ENCODE measurements around the gene GALNT10. TPM values are rescaled to one million over a fixed set of nuclear protein-coding genes. Genes with fewer than 3 reads are reported as not detected.

GALNT10 gene
- total and polyA plus RNA-seq, 3 donors from 2014 or later: 15.7 to 19.3 (median 17.2) TPM

- H3K4me3 ChIP-seq: no peak overlapping the region
- H3K4me1 ChIP-seq: peaks cover 4% of the 10 kb centered on the region
- H3K9me3 ChIP-seq: no peaks in the 10 kb centered on the region
- intact Hi-C loops (cut with DNase I; ENCODE audit: low total_unique reads): no loop called here
- no peaks in the 10 kb centered on the region for H3K36me3 ChIP-seq (ENCODE audit: low read depth, missing control alignments)
- H3K27ac ChIP-seq: no peak overlapping the region
- TF ChIP-seq, protein P1, sequence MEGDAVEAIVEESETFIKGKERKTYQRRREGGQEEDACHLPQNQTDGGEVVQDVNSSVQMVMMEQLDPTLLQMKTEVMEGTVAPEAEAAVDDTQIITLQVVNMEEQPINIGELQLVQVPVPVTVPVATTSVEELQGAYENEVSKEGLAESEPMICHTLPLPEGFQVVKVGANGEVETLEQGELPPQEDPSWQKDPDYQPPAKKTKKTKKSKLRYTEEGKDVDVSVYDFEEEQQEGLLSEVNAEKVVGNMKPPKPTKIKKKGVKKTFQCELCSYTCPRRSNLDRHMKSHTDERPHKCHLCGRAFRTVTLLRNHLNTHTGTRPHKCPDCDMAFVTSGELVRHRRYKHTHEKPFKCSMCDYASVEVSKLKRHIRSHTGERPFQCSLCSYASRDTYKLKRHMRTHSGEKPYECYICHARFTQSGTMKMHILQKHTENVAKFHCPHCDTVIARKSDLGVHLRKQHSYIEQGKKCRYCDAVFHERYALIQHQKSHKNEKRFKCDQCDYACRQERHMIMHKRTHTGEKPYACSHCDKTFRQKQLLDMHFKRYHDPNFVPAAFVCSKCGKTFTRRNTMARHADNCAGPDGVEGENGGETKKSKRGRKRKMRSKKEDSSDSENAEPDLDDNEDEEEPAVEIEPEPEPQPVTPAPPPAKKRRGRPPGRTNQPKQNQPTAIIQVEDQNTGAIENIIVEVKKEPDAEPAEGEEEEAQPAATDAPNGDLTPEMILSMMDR (IDR thresholded peaks at IDR 0.05): no peak
- no peak for TF ChIP-seq POLR2A (IDR thresholded peaks at IDR 0.05)
- no peak for DNase-seq
- H3K27me3 ChIP-seq: no peaks in the 10 kb centered on the region
Observed at GRCh38 chr5:154159343-154159742, 31.2 kb upstream of the GALNT10 start.

- no peak for TF ChIP-seq POLR2A (IDR thresholded peaks at IDR 0.05)
- TF ChIP-seq, protein P1 (IDR thresholded peaks at IDR 0.05): no peak
- Histone ChIP-seq H3K36me3 (ENCODE audit: low read depth, missing control alignments) (no peaks in the 10 kb centered on the region), H3K27ac (no peak overlapping the region), H3K27me3 (no peaks in the 10 kb centered on the region), H3K4me1 (peaks cover 4% of the 10 kb centered on the region), H3K4me3 (no peak overlapping the region), H3K9me3 (no peaks in the 10 kb centered on the region)
- intact Hi-C loops (cut with DNase I; ENCODE audit: low total_unique reads): no loop called here
- 48 to 59% methylated on average over 5 to 6 of the region's 6 CpGs for WGBS, 2 donors
- DNase-seq: peak; percentile 54
Observed at GRCh38 chr5:154162539-154163151, 27.9 kb upstream of the GALNT10 start.

DNA sequence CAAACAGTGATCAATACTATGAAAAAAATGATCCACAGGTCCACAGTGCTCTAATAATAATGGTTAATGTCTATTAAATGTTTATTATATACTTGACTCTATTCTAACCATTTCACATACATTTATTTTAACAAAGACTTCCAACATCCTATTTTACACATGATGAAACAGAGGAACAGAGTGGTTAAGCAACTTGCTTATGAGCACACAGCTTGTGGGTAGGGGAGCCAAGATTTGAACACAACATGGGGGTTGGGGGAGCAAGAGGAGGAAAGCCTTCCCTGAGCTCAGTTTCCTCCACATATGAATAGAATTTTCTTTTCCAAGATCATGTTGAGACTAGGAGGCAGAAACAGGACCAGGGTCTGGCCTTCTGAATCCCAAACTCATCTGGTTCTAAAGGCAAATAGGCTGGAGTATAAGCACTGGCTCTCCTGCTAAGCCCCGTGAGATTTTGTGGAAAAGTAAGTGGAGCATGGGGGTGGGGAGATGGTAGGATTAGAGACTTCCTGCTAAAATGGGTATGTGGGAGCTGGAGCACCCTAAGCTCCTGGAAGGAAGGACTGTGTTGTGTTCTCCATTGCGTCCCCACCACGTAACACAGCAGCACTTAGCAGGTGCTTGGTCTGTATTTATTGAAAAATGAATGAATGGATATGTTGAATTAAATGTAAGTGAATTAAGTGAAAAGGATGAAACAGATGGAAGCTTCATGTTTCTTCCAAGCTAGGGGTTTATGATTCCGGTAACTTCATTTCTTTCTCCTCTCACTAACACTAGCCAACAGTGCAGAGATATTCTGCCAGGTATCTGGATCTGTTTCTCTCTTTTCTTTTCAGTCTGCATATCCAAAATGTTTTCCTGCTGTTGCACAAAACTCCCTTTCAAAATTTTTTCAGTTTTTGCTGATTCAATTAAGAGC lies 26.9 kb upstream of the GALNT10 start:
- H3K4me1 ChIP-seq: peaks cover 4% of the 10 kb centered on the region
- H3K27ac ChIP-seq: no peak overlapping the region
- H3K4me3 ChIP-seq: no peak overlapping the region
- no peaks in the 10 kb centered on the region for H3K27me3 ChIP-seq
- intact Hi-C loops (cut with DNase I; ENCODE audit: low total_unique reads): no loop called here
- 69 to 75% methylated on average over 4 of the region's 4 CpGs for WGBS, 2 donors
- no peaks in the 10 kb centered on the region for H3K36me3 ChIP-seq (ENCODE audit: low read depth, missing control alignments)
- no peaks in the 10 kb centered on the region for H3K9me3 ChIP-seq
- TF ChIP-seq POLR2A (IDR thresholded peaks at IDR 0.05): no peak
- TF ChIP-seq, protein P1 (IDR thresholded peaks at IDR 0.05): no peak
- no peak for DNase-seq

DNA sequence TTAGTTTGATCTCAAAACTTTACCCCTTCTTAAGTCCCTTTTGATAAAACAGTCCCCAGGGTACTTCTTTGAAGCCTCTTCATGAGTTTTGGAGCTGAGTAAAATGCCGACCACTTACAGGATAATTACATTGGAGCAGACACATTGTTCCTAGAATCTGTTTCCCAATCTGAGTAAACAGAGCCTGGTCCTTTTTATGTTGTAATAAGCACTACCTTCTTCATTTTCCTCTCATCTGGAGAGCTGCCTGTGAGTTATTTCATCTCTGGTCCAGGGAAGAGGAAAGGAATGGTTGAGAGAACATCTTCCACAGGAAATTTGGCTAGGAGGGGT lies 26.3 kb upstream of the GALNT10 start:
- Histone ChIP-seq H3K27ac (no peak overlapping the region), H3K9me3 (no peaks in the 10 kb centered on the region), H3K36me3 (ENCODE audit: low read depth, missing control alignments) (no peaks in the 10 kb centered on the region), H3K4me1 (peaks cover 4% of the 10 kb centered on the region), H3K27me3 (no peaks in the 10 kb centered on the region), H3K4me3 (no peak overlapping the region)
- intact Hi-C loops (cut with DNase I; ENCODE audit: low total_unique reads): no loop called here
- WGBS, 2 donors: 40 to 64% methylated on average over 1 of the region's 1 CpG
- TF ChIP-seq, protein P1 (IDR thresholded peaks at IDR 0.05): no peak
- no peak for TF ChIP-seq POLR2A (IDR thresholded peaks at IDR 0.05)
- DNase-seq: no peak
